ENCODE measurements around the gene STXBP6. TPM values are rescaled to one million over a fixed set of nuclear protein-coding genes. Genes with fewer than 3 reads are reported as not detected.

The STXBP6 gene
- total and polyA plus RNA-seq, 2 donors (not counting 3 experiments of a cell fraction or from before 2014, with no cell fraction given): 0.06 TPM; not detected in 1

GRCh38 chr14:24838945-24839616 is 210.9 kb downstream of the STXBP6 start:
- H2AFZ ChIP-seq (ENCODE audit: low read depth, low read length): no peak overlapping the region
- intact Hi-C loops (cut with micrococcal nuclease): no loop called here
- no peaks in the 10 kb centered on the region for H3K36me3 ChIP-seq (ENCODE audit: control insufficient read depth in 2 of 2, extremely low read depth in 1 of 2, insufficient read depth in 2 of 2, low read length in 2 of 2)
- no peak overlapping the region for H3K27ac ChIP-seq (ENCODE audit: insufficient read depth, low read depth, low read length)
- no peak overlapping the region for H3K4me3 ChIP-seq (replicated peaks in 1 of 3; ENCODE audit: insufficient read depth in 1 of 3, low read depth in 1 of 3, low read length in 3 of 3)
- H3K9me1 ChIP-seq (replicated peaks; ENCODE audit: control insufficient read depth, extremely low read depth, insufficient read depth, low read length): no peaks in the 10 kb centered on the region
- TF ChIP-seq, protein P1, sequence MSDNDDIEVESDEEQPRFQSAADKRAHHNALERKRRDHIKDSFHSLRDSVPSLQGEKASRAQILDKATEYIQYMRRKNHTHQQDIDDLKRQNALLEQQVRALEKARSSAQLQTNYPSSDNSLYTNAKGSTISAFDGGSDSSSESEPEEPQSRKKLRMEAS (IDR thresholded peaks at IDR 0.05; ENCODE audit: insufficient read depth, insufficient read length): no peak
- TF ChIP-seq MYC (IDR thresholded peaks at IDR 0.05; ENCODE audit: low read depth, low read length) (no peak), FOS (IDR thresholded peaks at IDR 0.05; ENCODE audit: borderline replicate concordance, insufficient read depth, low read length) (no peak), EZH2 (IDR thresholded peaks at IDR 0.05; ENCODE audit: borderline replicate concordance, low read depth, low read length, severe bottlenecking) (no peak), JUN (IDR thresholded peaks at IDR 0.05; ENCODE audit: borderline replicate concordance, insufficient read depth, insufficient read length, low read depth) (no peak), POLR2AphosphoS5 (IDR thresholded peaks at IDR 0.05; ENCODE audit: insufficient read depth, low read depth, low read length) (no peak)
- dilution Hi-C loops (cut with MboI; ENCODE audit: extremely low pct_ligation_motif_present, low sequenced_read_pairs): no loop called here
- ChIA-PET CTCF (no interaction called here), POLR2A (no interaction called here)
- no peak overlapping the region for H3K9ac ChIP-seq (replicated peaks; ENCODE audit: extremely low read depth, insufficient read depth, low read length)
- no peaks in the 10 kb centered on the region for H3K79me2 ChIP-seq (ENCODE audit: control insufficient read depth, insufficient read depth, low read length)
- BruUV-seq (replicated peaks): no TSS peak
- H3K27me3 ChIP-seq (ENCODE audit: control insufficient read depth in 2 of 2, insufficient read depth in 2 of 2, low read length in 2 of 2): no peaks in the 10 kb centered on the region
- no peaks in the 10 kb centered on the region for H3K4me1 ChIP-seq (ENCODE audit: control insufficient read depth, extremely low read depth, insufficient read depth, low read length)
- no peaks in the 10 kb centered on the region for H3K9me3 ChIP-seq (replicated peaks; ENCODE audit: control insufficient read depth, insufficient read depth, low read length)
- no peak overlapping the region for H3K4me2 ChIP-seq (ENCODE audit: insufficient read depth, low read length)
- no peaks in the 10 kb centered on the region for H4K20me1 ChIP-seq (replicated peaks; ENCODE audit: control insufficient read depth, extremely low read depth, insufficient read depth, low read length)
- DNase-seq (ENCODE audit: low read depth, low spot score) (no peak), FAIRE-seq (no peak)

Measured in endothelial cell of umbilical vein (primary cell).